ENCODE measurements around the gene PLXNB2.

PLXNB2 gene

GRCh38 chr22:50298266-50298637, 9.2 kb downstream of the PLXNB2 start:
- DNase-seq (ENCODE audit: low read depth, low spot score) = no peak
- in situ Hi-C loops (cut with HindIII; ENCODE audit: low sequenced_read_pairs) = no loop called here
- TF ChIP-seq CTCF (IDR thresholded peaks at IDR 0.05; ENCODE audit: low read depth, low read length) = no peak
- no peak overlapping the region for H3K4me3 ChIP-seq (ENCODE audit: low read depth, low read length)

GRCh38 chr22:50297510-50298265, 9.8 kb downstream of the PLXNB2 start:
- no peak for TF ChIP-seq CTCF (IDR thresholded peaks at IDR 0.05; ENCODE audit: low read depth, low read length)
- DNase-seq (ENCODE audit: low read depth, low spot score) = no peak
- H3K4me3 ChIP-seq (ENCODE audit: low read depth, low read length) = no peak overlapping the region
- in situ Hi-C loops (cut with HindIII; ENCODE audit: low sequenced_read_pairs) = no loop called here

GRCh38 chr22:50296658-50297490, 10.6 kb downstream of the PLXNB2 start:
- no peak for DNase-seq (ENCODE audit: low read depth, low spot score)
- H3K4me3 ChIP-seq (ENCODE audit: low read depth, low read length) = no peak overlapping the region
- in situ Hi-C loops (cut with HindIII; ENCODE audit: low sequenced_read_pairs) = no loop called here
- TF ChIP-seq CTCF (IDR thresholded peaks at IDR 0.05; ENCODE audit: low read depth, low read length) = no peak

- no peak for TF ChIP-seq CTCF (IDR thresholded peaks at IDR 0.05; ENCODE audit: low read depth, low read length)
- H3K4me3 ChIP-seq (ENCODE audit: low read depth, low read length) = no peak overlapping the region
- no peak for DNase-seq (ENCODE audit: low read depth, low spot score)
- in situ Hi-C loops (cut with HindIII; ENCODE audit: low sequenced_read_pairs) = no loop called here
Observed at GRCh38 chr22:50294319-50294656, 13.2 kb downstream of the PLXNB2 start.

- in situ Hi-C loops (cut with HindIII; ENCODE audit: low sequenced_read_pairs) = no loop called here
- TF ChIP-seq CTCF (IDR thresholded peaks at IDR 0.05; ENCODE audit: low read depth, low read length) = no peak
- H3K4me3 ChIP-seq (ENCODE audit: low read depth, low read length) = no peak overlapping the region
- peak; percentile 65 for DNase-seq (ENCODE audit: low read depth, low spot score)
Observed at GRCh38 chr22:50293441-50294318, 13.8 kb downstream of the PLXNB2 start.
